Mammary epithelial cell (primary cell): ENCODE measurements around the gene SVOPL.

Source experiments
- EZH2 ChIP-seq: IDR thresholded peaks from 2 replicates; pipeline ENCODE4 v1.6.1; 2012; ENCODE audit warnings: low read length, inconsistent platforms, borderline replicate concordance
- TF ChIP-seq, protein P1 (sequence below), 2 donors: IDR thresholded peaks in 1 of 2; conservative IDR thresholded peaks in 1 of 2; 2 replicates each; pipeline ENCODE4 v1.5.1; 2011 to 2012; ENCODE audit warnings: inconsistent platforms in 2 of 2, low read length in 2 of 2, mild to moderate bottlenecking in 2 of 2, control low read depth in 1 of 2, low read depth in 1 of 2; ENCODE audit not compliant: insufficient read depth in 1 of 2; ENCODE audit errors: extremely low read depth in 1 of 2

DNA sequence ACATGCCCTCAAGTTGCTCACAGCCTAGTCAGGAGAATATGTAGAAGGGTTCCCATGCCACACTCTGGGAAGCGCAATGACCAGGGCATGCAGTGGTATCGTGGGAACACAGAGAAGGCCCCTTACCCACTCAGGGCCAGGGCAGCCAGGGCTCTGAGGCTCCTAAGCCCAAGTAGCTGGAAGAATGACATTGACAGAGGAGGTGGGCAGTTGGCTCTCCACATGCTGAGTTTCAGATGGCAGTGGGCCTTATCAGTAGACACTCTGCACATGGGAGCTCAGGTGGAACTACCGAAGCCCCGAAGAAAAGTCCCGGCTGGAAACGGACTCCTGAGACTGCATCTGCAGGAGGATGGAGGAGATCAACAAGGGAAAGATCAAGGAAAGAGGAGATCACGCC lies 15.7 kb upstream of the SVOPL start:
- TF ChIP-seq, protein P1, sequence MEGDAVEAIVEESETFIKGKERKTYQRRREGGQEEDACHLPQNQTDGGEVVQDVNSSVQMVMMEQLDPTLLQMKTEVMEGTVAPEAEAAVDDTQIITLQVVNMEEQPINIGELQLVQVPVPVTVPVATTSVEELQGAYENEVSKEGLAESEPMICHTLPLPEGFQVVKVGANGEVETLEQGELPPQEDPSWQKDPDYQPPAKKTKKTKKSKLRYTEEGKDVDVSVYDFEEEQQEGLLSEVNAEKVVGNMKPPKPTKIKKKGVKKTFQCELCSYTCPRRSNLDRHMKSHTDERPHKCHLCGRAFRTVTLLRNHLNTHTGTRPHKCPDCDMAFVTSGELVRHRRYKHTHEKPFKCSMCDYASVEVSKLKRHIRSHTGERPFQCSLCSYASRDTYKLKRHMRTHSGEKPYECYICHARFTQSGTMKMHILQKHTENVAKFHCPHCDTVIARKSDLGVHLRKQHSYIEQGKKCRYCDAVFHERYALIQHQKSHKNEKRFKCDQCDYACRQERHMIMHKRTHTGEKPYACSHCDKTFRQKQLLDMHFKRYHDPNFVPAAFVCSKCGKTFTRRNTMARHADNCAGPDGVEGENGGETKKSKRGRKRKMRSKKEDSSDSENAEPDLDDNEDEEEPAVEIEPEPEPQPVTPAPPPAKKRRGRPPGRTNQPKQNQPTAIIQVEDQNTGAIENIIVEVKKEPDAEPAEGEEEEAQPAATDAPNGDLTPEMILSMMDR (conservative IDR thresholded peaks at IDR 0.05 in 1 of 2, IDR thresholded peaks at IDR 0.05 in 1 of 2; ENCODE audit: extremely low read depth in 1 of 2, insufficient read depth in 1 of 2, low read depth in 1 of 2, low read length in 2 of 2) = no peak
- no peak for TF ChIP-seq EZH2
